PC-3 (cell line): ENCODE data around the gene C3. TPM values are rescaled to one million over a fixed set of nuclear protein-coding genes. Genes with fewer than 3 reads are reported as not detected.

Source experiments
- ATAC-seq: fragments of 200-7000 bp; cut with Tn5 transposase; 2 replicates; pipeline ENCODE4 v1.9.1; 2020; ENCODE audit warnings: mild to moderate bottlenecking, moderate library complexity
- BruUV-seq: library from RNA; stranded (reverse); fragments of 400-500 nt; replicated peaks from 2 replicates; lab custom pipeline; 2021; lab: Mats Ljungman, UMichigan
- CTCF ChIA-PET: fragments of 300-600 bp; sonication (Branson Sonifier 250); formaldehyde crosslinking; loops from one replicate; lab custom pipeline; 2022; ENCODE audit warnings: antibody characterized with exemption; lab: Charles Lee
- POLR2A ChIA-PET: fragments of 300-600 bp; sonication (Branson Sonifier 250); formaldehyde crosslinking; loops from one replicate; lab custom pipeline; 2022; ENCODE audit warnings: antibody characterized with exemption; ENCODE audit not compliant: unreplicated experiment; lab: Charles Lee
- DNase-seq: peaks from one replicate; pipeline ENCODE4 v3.0.0-alpha.2; 2015
- H2AFZ ChIP-seq: fragments of 300-600 bp; sonication (generic); 2 replicates; pipeline ENCODE4 v1.6.0; 2016; ENCODE audit warnings: antibody characterized with exemption, low read length
- H3F3A ChIP-seq: fragments of 300-600 bp; sonication (generic); one replicate; pipeline ENCODE4 v1.6.0; 2017; ENCODE audit warnings: antibody characterized with exemption, low read length, control low read depth, mild to moderate bottlenecking; ENCODE audit not compliant: unreplicated experiment
- H3K27ac ChIP-seq: fragments of 300-600 bp; sonication (generic); 2 replicates; pipeline ENCODE4 v1.5.1; 2016; ENCODE audit warnings: mild to moderate bottlenecking, low read length
- H3K27me3 ChIP-seq: fragments of 300-600 bp; sonication (generic); 2 replicates; pipeline ENCODE4 v1.6.1; 2016; ENCODE audit warnings: low read length, mixed read lengths
- H3K36me3 ChIP-seq: fragments of 300-600 bp; sonication (generic); 2 replicates; pipeline ENCODE4 v1.6.1; 2016; ENCODE audit warnings: low read depth, mixed run types, low read length, mixed read lengths
- H3K4me1 ChIP-seq: fragments of 300-600 bp; sonication (generic); 2 replicates; pipeline ENCODE4 v1.5.1; 2016; ENCODE audit warnings: low read length; ENCODE audit not compliant: insufficient read depth
- H3K4me2 ChIP-seq: fragments of 300-600 bp; sonication (generic); 2 replicates; pipeline ENCODE4 v1.6.0; 2016; ENCODE audit warnings: low read length
- H3K4me3 ChIP-seq: fragments of 300-600 bp; sonication (generic); 2 replicates; pipeline ENCODE4 v1.5.1; 2016; ENCODE audit warnings: mild to moderate bottlenecking, low read length, mixed read lengths
- H3K79me2 ChIP-seq: fragments of 300-600 bp; sonication (generic); 2 replicates; pipeline ENCODE4 v1.6.1; 2017; ENCODE audit warnings: low read length, mixed read lengths
- H3K9ac ChIP-seq: fragments of 300-600 bp; sonication (generic); 2 replicates; pipeline ENCODE4 v1.6.0; 2016; ENCODE audit warnings: mild to moderate bottlenecking, low read length
- H3K9me2 ChIP-seq: fragments of 300-600 bp; sonication (generic); replicated peaks from 2 replicates; pipeline ENCODE4 v1.6.1; 2016; ENCODE audit warnings: mixed run types, low read length, mixed read lengths
- H3K9me3 ChIP-seq: fragments of 300-600 bp; sonication (generic); 2 replicates; pipeline ENCODE4 v1.6.1; 2016; ENCODE audit warnings: low read length, mixed read lengths
- H4K20me1 ChIP-seq: fragments of 300-600 bp; sonication (generic); 2 replicates; pipeline ENCODE4 v1.6.1; 2016; ENCODE audit warnings: low read length, mixed read lengths
- CTCF ChIP-seq: fragments of 300-600 bp; sonication (generic); conservative IDR thresholded peaks from 2 replicates; pipeline ENCODE4 v1.5.1; 2017; ENCODE audit warnings: antibody characterized with exemption, low read depth, mild to moderate bottlenecking, low read length
- EZH2 ChIP-seq: fragments of 300-600 bp; sonication (generic); IDR thresholded peaks from one replicate; pipeline ENCODE4 v1.6.1; 2017; ENCODE audit warnings: antibody characterized with exemption, mild to moderate bottlenecking, low read length; ENCODE audit not compliant: unreplicated experiment
- EZH2phosphoT487 ChIP-seq: fragments of 300-600 bp; sonication (generic); IDR thresholded peaks from 2 replicates; pipeline ENCODE4 v1.6.1; 2018; ENCODE audit warnings: mild to moderate bottlenecking, antibody characterized with exemption, low read length, borderline replicate concordance
- intact Hi-C: fragments of 100-400 bp; cut with micrococcal nuclease; formaldehyde crosslinking; loops from 2 replicates; pipeline ENCODE4 v1.9.0; 2023
- total RNA-seq: library from RNA; depleted of rRNA; stranded (reverse); fragments of >200 nt; gene quantifications from 2 replicates; pipeline ENCODE4 v1.2.3, GENCODE V29; 2014

C3 gene
- total RNA-seq, 1 experiment from 2014 or later = 13.3 TPM

GRCh38 chr19:6707011-6707657, 13.3 kb downstream of the C3 start:
- Histone ChIP-seq H3K27me3 (peaks cover 22% of the 10 kb centered on the region), H3K9ac (no peak overlapping the region), H3F3A (no peaks in the 10 kb centered on the region), H3K27ac (no peak overlapping the region), H3K4me2 (no peak overlapping the region), H3K4me1 (no peaks in the 10 kb centered on the region), H3K4me3 (no peak overlapping the region), H3K36me3 (no peaks in the 10 kb centered on the region), H4K20me1 (no peaks in the 10 kb centered on the region), H3K9me2 (no peaks in the 10 kb centered on the region), H2AFZ (no peak overlapping the region), H3K9me3 (no peaks in the 10 kb centered on the region), H3K79me2 (no peaks in the 10 kb centered on the region)
- TF ChIP-seq CTCF (no peak), EZH2 (no peak), EZH2phosphoT487 (no peak)
- intact Hi-C loops = no loop called here
- ATAC-seq (no peak), DNase-seq (no peak)
- BruUV-seq = no TSS peak
- ChIA-PET CTCF (no interaction called here), POLR2A (no interaction called here)

DNA sequence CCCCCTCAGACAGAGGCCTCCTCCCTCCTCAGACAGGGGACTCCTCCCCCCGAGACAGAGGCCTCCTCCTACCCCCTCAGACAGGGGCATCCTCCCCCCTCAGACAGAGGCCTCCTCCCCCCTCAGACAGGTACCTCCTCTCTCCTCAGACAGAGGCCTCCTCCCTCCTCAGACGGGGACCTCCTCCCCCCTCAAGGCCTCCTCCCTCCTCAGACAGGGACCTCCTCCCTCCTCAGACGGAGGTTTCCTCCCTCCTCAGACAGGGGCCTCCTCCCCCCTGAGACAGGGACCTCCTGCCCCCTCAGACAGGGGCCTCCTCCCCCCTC, 13.9 kb downstream of the C3 start:
- intact Hi-C loops = no loop called here

More for the DNA sequence above, 13.9 kb downstream of the C3 start:
- no peaks in the 10 kb centered on the region for H4K20me1 ChIP-seq
- TF ChIP-seq EZH2phosphoT487 (no peak), CTCF (no peak), EZH2 (no peak)
- H3K79me2 ChIP-seq = no peaks in the 10 kb centered on the region
- no peak overlapping the region for H3K4me2 ChIP-seq
- H3K9me3 ChIP-seq = no peaks in the 10 kb centered on the region
- no TSS peak for BruUV-seq
- ChIA-PET POLR2A (no interaction called here), CTCF (no interaction called here)
- no peaks in the 10 kb centered on the region for H3K4me1 ChIP-seq
- DNase-seq (no peak), ATAC-seq (no peak)
- H3K9me2 ChIP-seq = no peaks in the 10 kb centered on the region
- no peaks in the 10 kb centered on the region for H3K36me3 ChIP-seq
- H3K27ac ChIP-seq = no peak overlapping the region
- H2AFZ ChIP-seq = no peak overlapping the region
- no peak overlapping the region for H3K4me3 ChIP-seq
- no peaks in the 10 kb centered on the region for H3F3A ChIP-seq
- no peak overlapping the region for H3K9ac ChIP-seq
- H3K27me3 ChIP-seq = peaks cover 22% of the 10 kb centered on the region
